IMR-90 (cell line): ENCODE results near the gene KLK6. TPM values are rescaled to one million over a fixed set of nuclear protein-coding genes. Genes with fewer than 3 reads are reported as not detected.

ENCODE experiments used
- ATAC-seq: fragments of 200-7000 bp; cut with Tn5 transposase; 2 replicates; pipeline ENCODE4 v1.9.1; 2020; ENCODE audit warnings: low read depth, mild to moderate bottlenecking, moderate library complexity
- BruUV-seq: library from RNA; stranded (reverse); fragments of 400-500 nt; replicated peaks from 2 replicates; lab custom pipeline; 2021; lab: Mats Ljungman, UMichigan
- CTCF ChIA-PET: fragments of 300-600 bp; formaldehyde crosslinking; extraction: SDS; loops from one replicate; lab custom pipeline; 2021; ENCODE audit warnings: antibody characterized with exemption; lab: Yijun Ruan, JAX
- POLR2A ChIA-PET: fragments of 300-600 bp; sonication (Branson Sonifier 250); formaldehyde crosslinking; loops from one replicate; lab custom pipeline; 2022; ENCODE audit warnings: antibody characterized with exemption; ENCODE audit not compliant: unreplicated experiment; lab: Charles Lee
- DNase-seq: peaks from one replicate; pipeline ENCODE4 v3.0.0; 2013
- H2AFZ ChIP-seq: replicated peaks from 2 replicates; pipeline ENCODE3; 2013; ENCODE audit warnings: low read length, mild to moderate bottlenecking; ENCODE audit not compliant: poor library complexity
- H2AK5ac ChIP-seq: 2 replicates; pipeline ENCODE4 v1.6.1; 2013; ENCODE audit warnings: low read depth, low read length, inconsistent platforms
- H2AK9ac ChIP-seq: replicated peaks from 2 replicates; pipeline ENCODE3; 2013; ENCODE audit warnings: mild to moderate bottlenecking, low read depth, low read length, moderate library complexity; ENCODE audit not compliant: poor library complexity
- H2BK120ac ChIP-seq: 2 replicates; pipeline ENCODE4 v1.6.1; 2013; ENCODE audit warnings: low read depth, low read length, inconsistent platforms
- H2BK15ac ChIP-seq: 3 replicates; pipeline ENCODE4 v1.6.1; 2013; ENCODE audit warnings: low read depth, low read length, inconsistent platforms
- H2BK20ac ChIP-seq: 2 replicates; pipeline ENCODE4 v1.6.1; 2013; ENCODE audit warnings: low read depth, mild to moderate bottlenecking, inconsistent platforms, low read length, moderate library complexity
- H2BK5ac ChIP-seq: 2 replicates; pipeline ENCODE4 v1.6.1; 2013; ENCODE audit warnings: mild to moderate bottlenecking, low read depth, low read length, inconsistent platforms; ENCODE audit not compliant: poor library complexity, severe bottlenecking
- H3K14ac ChIP-seq: replicated peaks from 2 replicates; pipeline ENCODE4 v1.6.1; 2013; ENCODE audit warnings: low read depth, low read length, inconsistent platforms
- H3K18ac ChIP-seq: 2 replicates; pipeline ENCODE4 v1.6.1; 2013; ENCODE audit warnings: low read depth, low read length, control low read depth
- H3K23ac ChIP-seq: 2 replicates; pipeline ENCODE4 v1.6.1; 2013; ENCODE audit warnings: low read depth, low read length, inconsistent platforms
- H3K27ac ChIP-seq: 2 replicates; pipeline ENCODE4 v1.5.1; 2013; ENCODE audit warnings: mild to moderate bottlenecking, control low read depth, low read length; ENCODE audit not compliant: insufficient read depth
- H3K27me3 ChIP-seq: 2 replicates; pipeline ENCODE4 v1.6.1; 2013; ENCODE audit warnings: low read length; ENCODE audit not compliant: control insufficient read depth, insufficient read depth
- H3K36me3 ChIP-seq: 2 replicates; pipeline ENCODE4 v1.6.1; 2013; ENCODE audit warnings: low read length, mixed read lengths; ENCODE audit not compliant: control insufficient read depth, insufficient read depth
- H3K4ac ChIP-seq: 2 replicates; pipeline ENCODE4 v1.6.1; 2013; ENCODE audit warnings: low read depth, low read length, inconsistent platforms
- H3K4me1 ChIP-seq: 2 replicates; pipeline ENCODE4 v1.6.1; 2013; ENCODE audit warnings: low read length, mixed read lengths; ENCODE audit not compliant: control insufficient read depth, insufficient read depth
- H3K4me2 ChIP-seq: 2 replicates; pipeline ENCODE4 v1.6.1; 2013; ENCODE audit warnings: low read depth, mild to moderate bottlenecking, control low read depth, low read length, moderate library complexity
- H3K4me3 ChIP-seq: 2 replicates; pipeline ENCODE4 v1.5.1; 2013; ENCODE audit warnings: low read depth, mild to moderate bottlenecking, control low read depth, low read length, moderate library complexity; ENCODE audit not compliant: insufficient read depth
- H3K56ac ChIP-seq: 2 replicates; pipeline ENCODE4 v1.6.1; 2013; ENCODE audit warnings: low read length, inconsistent platforms; ENCODE audit not compliant: insufficient read depth; ENCODE audit errors: extremely low read depth
- H3K79me1 ChIP-seq, 2 experiments: 2 replicates each; pipeline ENCODE4 v1.6.1; 2013; ENCODE audit warnings: low read length in 2 of 2, inconsistent platforms in 1 of 2, low read depth in 1 of 2
- H3K9ac ChIP-seq: 2 replicates; pipeline ENCODE4 v1.6.1; 2013; ENCODE audit warnings: low read depth, low read length, control low read depth
- H3K9me1 ChIP-seq: 2 replicates; pipeline ENCODE4 v1.6.1; 2013; ENCODE audit warnings: low read length, inconsistent platforms; ENCODE audit not compliant: insufficient read depth
- H3K9me3 ChIP-seq: 2 replicates; pipeline ENCODE4 v1.6.1; 2013; ENCODE audit warnings: low read length; ENCODE audit not compliant: control insufficient read depth, insufficient read depth
- H4K20me1 ChIP-seq: 2 replicates; pipeline ENCODE4 v1.6.1; 2013; ENCODE audit warnings: low read length, inconsistent platforms; ENCODE audit not compliant: insufficient read depth
- H4K5ac ChIP-seq: 2 replicates; pipeline ENCODE4 v1.6.1; 2013; ENCODE audit warnings: mild to moderate bottlenecking, low read depth, low read length, control low read depth
- H4K8ac ChIP-seq, 2 experiments: 2 replicates each; pipeline ENCODE4 v1.6.1; 2013; ENCODE audit warnings: low read depth in 2 of 2, low read length in 2 of 2, control low read depth in 1 of 2, inconsistent platforms in 1 of 2
- H4K91ac ChIP-seq: 2 replicates; pipeline ENCODE4 v1.6.1; 2013; ENCODE audit warnings: low read depth, low read length, inconsistent platforms; ENCODE audit not compliant: insufficient read depth
- BHLHE40 ChIP-seq: fragments of 150-350 bp; IDR thresholded peaks from 2 replicates; pipeline ENCODE4 v1.6.1; 2016; ENCODE audit warnings: mild to moderate bottlenecking, low read depth, low read length
- CEBPB ChIP-seq: IDR thresholded peaks from 2 replicates; pipeline ENCODE4 v1.6.1; 2012; ENCODE audit warnings: low read depth, low read length, improper control_type of control experiment
- CHD1 ChIP-seq: IDR thresholded peaks from 2 replicates; pipeline ENCODE4 v1.6.1; 2012; ENCODE audit warnings: low read depth, low read length, improper control_type of control experiment
- CTCF ChIP-seq: conservative IDR thresholded peaks from 2 replicates; pipeline ENCODE4 v1.5.1; 2012; ENCODE audit warnings: mild to moderate bottlenecking, low read depth, low read length, improper control_type of control experiment
- ELK1 ChIP-seq: fragments of 150-350 bp; IDR thresholded peaks from 2 replicates; pipeline ENCODE4 v1.6.1; 2016; ENCODE audit warnings: low read depth, mild to moderate bottlenecking, low read length, moderate library complexity, borderline replicate concordance
- FOS ChIP-seq: fragments of 150-350 bp; IDR thresholded peaks from 2 replicates; pipeline ENCODE4 v1.6.1; 2016; ENCODE audit warnings: low read depth, low read length
- MAFK ChIP-seq: IDR thresholded peaks from 2 replicates; pipeline ENCODE4 v1.6.1; 2012; ENCODE audit warnings: low read depth, low read length, improper control_type of control experiment
- MAZ ChIP-seq: IDR thresholded peaks from 2 replicates; pipeline ENCODE4 v1.6.1; 2012; ENCODE audit warnings: low read depth, mild to moderate bottlenecking, low read length, improper control_type of control experiment, moderate library complexity, borderline replicate concordance
- MXI1 ChIP-seq: IDR thresholded peaks from 2 replicates; pipeline ENCODE4 v1.6.1; 2012; ENCODE audit warnings: low read depth, mild to moderate bottlenecking, low read length, moderate library complexity, borderline replicate concordance
- NFE2L2 ChIP-seq: fragments of 150-350 bp; IDR thresholded peaks from 2 replicates; pipeline ENCODE4 v1.6.1; 2016; ENCODE audit warnings: low read depth, mild to moderate bottlenecking, low read length
- POLR2A ChIP-seq: IDR thresholded peaks from 2 replicates; pipeline ENCODE4 v1.6.1; 2012; ENCODE audit warnings: mild to moderate bottlenecking, low read depth, low read length
- RAD21 ChIP-seq: IDR thresholded peaks from 2 replicates; pipeline ENCODE4 v1.6.1; 2012; ENCODE audit warnings: low read length, improper control_type of control experiment
- RCOR1 ChIP-seq: IDR thresholded peaks from 2 replicates; pipeline ENCODE4 v1.6.1; 2012; ENCODE audit warnings: mild to moderate bottlenecking, low read length, improper control_type of control experiment; ENCODE audit not compliant: insufficient replicate concordance
- RFX5 ChIP-seq: IDR thresholded peaks from 2 replicates; pipeline ENCODE4 v1.8.0; 2012; ENCODE audit warnings: low read depth, mild to moderate bottlenecking, low read length, moderate library complexity
- SMC3 ChIP-seq: fragments of 150-350 bp; IDR thresholded peaks from 2 replicates; pipeline ENCODE4 v1.6.1; 2016; ENCODE audit warnings: low read depth, mild to moderate bottlenecking, antibody characterized with exemption, low read length, moderate library complexity
- USF2 ChIP-seq: fragments of 150-350 bp; IDR thresholded peaks from 2 replicates; pipeline ENCODE4 v1.6.1; 2017; ENCODE audit warnings: mild to moderate bottlenecking, antibody characterized with exemption, low read length, low read depth
- WGBS, 2 experiments: methylation state at CpG; one replicate each; pipeline versions ENCODE4 v1.1.5 to v1.1.7; 2013; ENCODE audit warnings: missing lambda C conversion rate in 2 of 2; ENCODE audit not compliant: insufficient read length in 1 of 2; ENCODE audit errors: extremely low coverage in 2 of 2; 5-methylcytosine and 5-hydroxymethylcytosine counted together
- dilution Hi-C: fragments of 300-500 bp; cut with HindIII; formaldehyde crosslinking; loops from one replicate; pipeline ENCODE4 v1.14.3; 2018; ENCODE audit warnings: low sequenced_read_pairs; ENCODE audit not compliant: unreplicated experiment
- in situ Hi-C: fragments of 300-500 bp; cut with MboI; formaldehyde crosslinking; loops from 3 replicates; pipeline ENCODE4 v1.14.3; 2019; ENCODE audit warnings: low sequenced_read_pairs, inconsistent platforms, mixed read lengths
- intact Hi-C: fragments of 100-400 bp; cut with micrococcal nuclease; formaldehyde crosslinking; loops from 2 replicates; pipeline ENCODE4 v1.10.0; 2022
- polyA plus RNA-seq, 3 experiments: library from polyadenylated mRNA; depleted of rRNA; stranded (reverse); fragments of >200 nt; gene quantifications; 2 replicates each; pipeline ENCODE4 v1.2.3, GENCODE V29; 2012; ENCODE audit warnings: low replicate concordance in 1 of 3
- total RNA-seq: library from RNA; depleted of rRNA; stranded (reverse); fragments of >200 nt; gene quantifications from 2 replicates; pipeline ENCODE4 v1.2.3, GENCODE V29; 2012

KLK6 gene
- total and polyA plus RNA-seq, 2 of the 4 experiments (the other 2 are of a cell fraction): not detected

GRCh38 chr19:50910722-50911121 is 58.7 kb downstream of the KLK6 start:
- H3K18ac ChIP-seq: no peak overlapping the region
- dilution Hi-C loops: no loop called here
- no peak overlapping the region for H3K4me3 ChIP-seq
- TF ChIP-seq RAD21 (no peak), POLR2A (no peak), CEBPB (no peak), MAZ (no peak), RFX5 (no peak), RCOR1 (no peak), USF2 (no peak), MAFK (no peak), BHLHE40 (no peak), CTCF (no peak), MXI1 (no peak), FOS (no peak), SMC3 (no peak), CHD1 (no peak), ELK1 (no peak), NFE2L2 (no peak)
- H3K4me1 ChIP-seq: no peaks in the 10 kb centered on the region
- intact Hi-C loops: no loop called here
- no peak overlapping the region for H3K27ac ChIP-seq
- H3K23ac ChIP-seq: no peak overlapping the region
- no peak overlapping the region for H3K14ac ChIP-seq
- in situ Hi-C loops: no loop called here
- H3K4ac ChIP-seq: no peak overlapping the region
- H2BK15ac ChIP-seq: no peak overlapping the region
- H3K36me3 ChIP-seq: no peaks in the 10 kb centered on the region
- ChIA-PET CTCF (interaction anchor here (1.2 kb wide), 1 partner anchor 11 kb away, joined by 3 read pairs; no protein-coding TSS in a partner anchor), POLR2A (no interaction called here)
- no peak overlapping the region for H2AK9ac ChIP-seq
- no peaks in the 10 kb centered on the region for H4K20me1 ChIP-seq
- no peak overlapping the region for H4K8ac ChIP-seq
- H2AK5ac ChIP-seq: no peak overlapping the region
- DNase-seq (no peak), ATAC-seq (no peak)
- WGBS, 2 experiments: no CpG with 5 or more reads among the region's 4 CpGs
- no peak overlapping the region for H2AFZ ChIP-seq
- H3K4me2 ChIP-seq: no peak overlapping the region
- H3K9me1 ChIP-seq: no peaks in the 10 kb centered on the region
- H2BK20ac ChIP-seq: no peak overlapping the region
- H2BK120ac ChIP-seq: no peak overlapping the region
- H3K9ac ChIP-seq: no peak overlapping the region
- no TSS peak for BruUV-seq
- no peak overlapping the region for H4K5ac ChIP-seq
- no peak overlapping the region for H2BK5ac ChIP-seq
- H3K27me3 ChIP-seq: peaks cover 11% of the 10 kb centered on the region
- no peak overlapping the region for H4K91ac ChIP-seq
- H3K56ac ChIP-seq: no peak overlapping the region
- no peaks in the 10 kb centered on the region for H3K9me3 ChIP-seq
- H3K79me1 ChIP-seq: no peaks in the 10 kb centered on the region
